ENCODE data around the gene RADIL.

RADIL gene

DNA sequence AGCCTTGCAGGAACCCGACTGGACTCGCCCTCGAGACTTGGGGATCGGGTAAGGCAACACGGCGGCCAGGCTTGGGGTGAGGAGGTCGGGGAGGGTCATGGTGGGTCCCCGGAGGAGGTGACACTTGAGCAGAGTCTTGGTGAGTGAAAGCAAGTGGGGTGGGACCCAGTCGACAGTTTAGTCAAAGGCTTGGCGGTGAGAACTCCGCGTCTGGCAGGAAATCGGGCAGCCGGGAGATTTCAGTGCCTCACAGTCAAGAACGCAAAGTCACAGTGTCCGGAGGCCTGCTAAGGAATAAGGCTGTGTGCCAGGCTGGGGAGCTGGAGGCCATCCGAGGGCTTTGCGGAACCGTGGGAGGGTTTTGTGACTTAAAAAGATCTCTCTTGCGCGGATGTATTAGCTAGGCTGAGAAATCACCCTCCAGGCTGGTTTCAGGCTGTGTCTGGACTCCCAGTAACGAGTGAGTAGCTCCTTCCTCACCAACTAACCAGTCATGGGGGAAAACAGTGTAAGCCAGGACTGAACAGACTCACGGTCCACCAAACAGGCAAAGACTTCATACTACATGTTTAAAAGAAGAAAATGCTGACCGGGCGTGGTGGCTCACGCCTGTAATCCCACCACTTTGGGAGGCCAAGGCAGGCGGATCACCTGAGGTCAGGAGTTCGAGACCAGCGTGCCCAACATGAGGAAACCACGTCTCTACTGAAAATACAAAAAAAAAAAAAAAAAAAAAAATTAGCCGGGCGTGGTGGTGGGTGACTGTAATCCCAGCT is 107.5 kb downstream of the RADIL start:
- DNase-seq (ENCODE audit: low spot score in 2 of 2) = peak in 1 of 2 donors; percentile 35
- H3K4me3 Mint-ChIP-seq = peak overlapping the region; percentile 99
- H3K27ac Mint-ChIP-seq = peak overlapping the region; percentile 98
- H3K9me3 Mint-ChIP-seq = no peaks in the 10 kb centered on the region
- H3K4me1 Mint-ChIP-seq = peaks cover 38% of the 10 kb centered on the region
- peak; percentile 65 for ATAC-seq
- H3K36me3 Mint-ChIP-seq = peaks cover 40% of the 10 kb centered on the region

DNA sequence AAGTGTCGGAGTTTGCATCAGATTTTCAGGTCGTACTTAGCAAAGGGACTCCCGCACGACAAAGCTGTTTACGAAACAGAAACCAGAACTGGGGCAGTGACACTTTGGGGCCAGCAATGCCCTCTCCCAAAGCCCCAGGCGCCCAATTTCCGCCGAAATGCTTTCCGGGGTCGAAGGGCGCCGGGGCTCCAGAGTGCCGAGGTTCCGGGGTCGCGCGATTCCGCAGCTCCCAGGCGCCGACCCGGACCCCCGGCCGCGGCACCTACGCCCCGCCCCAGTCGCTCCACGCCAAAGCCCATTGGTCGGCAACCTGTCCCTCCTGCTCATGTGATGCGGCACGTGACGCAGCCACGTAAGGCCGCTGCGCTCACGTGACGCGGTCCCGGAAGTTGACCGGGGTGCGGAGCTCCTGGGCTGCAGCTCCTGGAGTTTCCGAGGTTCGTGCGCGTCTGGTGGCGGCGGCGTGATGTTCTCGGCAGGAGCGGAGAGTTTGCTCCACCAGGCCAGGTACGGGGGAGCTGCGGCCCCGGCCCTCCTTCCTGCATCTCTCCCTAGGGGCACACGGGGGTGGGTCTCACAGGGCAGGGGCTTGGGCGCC is 108.2 kb downstream of the RADIL start, which contains the start of gene AP5Z1:
Gene AP5Z1, plus strand, starts transcription at position 374 of the 598 bp plus-strand sequence. Its CDS starts 93 bp downstream, at position 467.
- DNase-seq (ENCODE audit: low spot score in 2 of 2) (peak; percentile 86 to 95), ATAC-seq (peak; percentile 92)
- Mint-ChIP-seq H3K36me3 (peaks cover 33% of the 10 kb centered on the region), H3K4me3 (peak within 1 kb of the TSS; percentile 99), H3K27ac (peak within 1 kb of the TSS; percentile 98), H3K4me1 (peaks cover 38% of the 10 kb centered on the region), H3K9me3 (no peaks in the 10 kb centered on the region)

DNA sequence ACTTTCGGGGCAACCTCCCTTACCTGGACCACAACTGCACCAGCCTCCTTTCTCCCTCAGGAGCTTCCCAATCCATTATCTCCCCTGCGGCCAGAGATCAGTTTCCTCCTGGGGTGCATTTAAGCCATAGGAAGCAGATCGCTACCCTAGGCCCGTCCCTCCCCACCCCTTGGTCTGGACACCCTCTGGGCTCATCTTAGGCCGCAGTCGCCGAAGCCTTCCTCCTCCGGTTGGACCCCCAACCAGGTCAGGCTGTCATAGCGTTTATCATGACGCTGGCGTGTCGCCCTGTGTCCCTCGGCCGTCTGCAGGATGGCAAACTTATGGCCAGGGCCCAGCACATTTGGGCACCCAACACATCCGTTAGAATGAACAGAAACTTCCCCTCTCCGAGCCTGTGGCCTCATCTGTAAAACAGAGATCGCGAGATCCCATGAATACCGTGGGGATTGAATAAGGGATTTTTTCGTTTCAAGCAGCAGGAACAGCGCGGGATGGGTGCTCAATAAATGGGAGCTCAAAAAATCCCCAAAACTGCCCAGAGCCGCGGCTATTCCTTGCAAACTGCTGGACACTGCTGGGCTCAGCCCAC is 108.8 kb downstream of the RADIL start:
- Mint-ChIP-seq H3K4me3 (peak overlapping the region; percentile 99), H3K27ac (peak overlapping the region; percentile 98), H3K9me3 (no peaks in the 10 kb centered on the region), H3K36me3 (peaks cover 27% of the 10 kb centered on the region), H3K4me1 (peaks cover 38% of the 10 kb centered on the region)
- peak; percentile 42 for ATAC-seq
- DNase-seq (ENCODE audit: low spot score in 2 of 2) = no peak

- no peak for ATAC-seq
Observed at GRCh38 chr7:4774007-4774406, 109.5 kb downstream of the RADIL start.

GRCh38 chr7:4772306-4772705 is 111.2 kb downstream of the RADIL start:
- ATAC-seq (no peak), DNase-seq (ENCODE audit: low spot score in 2 of 2) (no peak)
- no peak overlapping the region for H3K27ac Mint-ChIP-seq
- H3K4me3 Mint-ChIP-seq = no peak overlapping the region
- peaks cover 28% of the 10 kb centered on the region for H3K4me1 Mint-ChIP-seq
- H3K36me3 Mint-ChIP-seq = peaks cover 13% of the 10 kb centered on the region
- H3K9me3 Mint-ChIP-seq = no peaks in the 10 kb centered on the region

More at GRCh38 chr7:4774007-4774406, 109.5 kb downstream of the RADIL start:
- peaks cover 20% of the 10 kb centered on the region for H3K36me3 Mint-ChIP-seq
- H3K4me1 Mint-ChIP-seq = peaks cover 38% of the 10 kb centered on the region
- DNase-seq (ENCODE audit: low spot score in 2 of 2) = no peak
- peak overlapping the region; percentile 99 for H3K4me3 Mint-ChIP-seq
- no peaks in the 10 kb centered on the region for H3K9me3 Mint-ChIP-seq
- H3K27ac Mint-ChIP-seq = peak overlapping the region; percentile 98

- H3K9me3 Mint-ChIP-seq = no peaks in the 10 kb centered on the region
- peaks cover 23% of the 10 kb centered on the region for H3K4me1 Mint-ChIP-seq
- peaks cover 13% of the 10 kb centered on the region for H3K36me3 Mint-ChIP-seq
Observed at GRCh38 chr7:4771737-4772136, 111.8 kb downstream of the RADIL start.

DNA sequence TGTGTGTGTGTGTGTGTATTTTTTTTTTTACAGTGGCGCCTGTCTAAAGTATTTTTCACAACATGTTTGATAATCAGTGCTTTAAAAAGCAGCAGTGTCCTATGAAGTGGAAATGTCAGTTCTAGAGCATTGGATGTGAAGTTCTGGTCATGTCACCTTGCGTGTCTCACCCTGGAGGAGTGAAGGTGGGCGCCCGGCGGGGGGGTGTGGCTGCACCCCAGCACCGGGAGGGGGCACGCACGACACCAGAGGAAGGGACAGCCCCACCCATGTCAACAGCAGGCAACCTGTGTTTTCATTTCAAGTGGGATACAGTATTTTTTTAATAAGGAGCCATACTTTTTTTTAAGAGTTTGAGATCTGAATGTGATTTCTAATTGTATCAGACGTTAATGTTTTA is 112.6 kb downstream of the RADIL start:
- H3K4me3 Mint-ChIP-seq = no peak overlapping the region
- H3K27ac Mint-ChIP-seq = peak overlapping the region; percentile 34
- ATAC-seq = no peak
- peaks cover 16% of the 10 kb centered on the region for H3K4me1 Mint-ChIP-seq
- DNase-seq (ENCODE audit: low spot score in 2 of 2) = no peak
- H3K36me3 Mint-ChIP-seq = peaks cover 18% of the 10 kb centered on the region
- H3K9me3 Mint-ChIP-seq = no peaks in the 10 kb centered on the region

More at GRCh38 chr7:4771737-4772136, 111.8 kb downstream of the RADIL start:
- DNase-seq (ENCODE audit: low spot score in 2 of 2) = no peak
- no peak for ATAC-seq
- no peak overlapping the region for H3K27ac Mint-ChIP-seq
- H3K4me3 Mint-ChIP-seq = no peak overlapping the region

DNA sequence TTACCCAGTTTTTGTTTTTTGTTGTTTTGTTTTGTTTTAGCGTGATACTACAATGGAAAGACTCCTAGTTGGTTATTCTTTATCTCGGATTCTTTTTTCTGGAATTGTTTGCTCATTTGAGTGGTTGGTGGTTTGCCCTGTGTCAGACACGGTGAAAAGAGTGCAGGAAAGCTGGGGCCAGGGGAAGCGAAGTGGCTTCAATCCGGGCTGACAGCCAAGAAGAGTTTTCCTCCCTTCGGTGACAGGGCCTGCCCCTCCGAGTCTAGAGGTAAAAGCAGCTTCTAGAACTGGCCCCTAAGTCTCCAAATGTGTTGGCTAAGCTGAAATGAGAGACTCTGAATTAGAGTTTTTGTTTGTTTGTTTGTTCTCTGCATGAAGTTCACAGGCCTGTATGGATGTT is 113.8 kb downstream of the RADIL start:
- Mint-ChIP-seq H3K27ac (peak overlapping the region; percentile 34), H3K9me3 (no peaks in the 10 kb centered on the region), H3K36me3 (peaks cover 12% of the 10 kb centered on the region), H3K4me3 (no peak overlapping the region), H3K4me1 (peaks cover 9% of the 10 kb centered on the region)
- no peak for ATAC-seq
- DNase-seq (ENCODE audit: low spot score in 2 of 2) = no peak

DNA sequence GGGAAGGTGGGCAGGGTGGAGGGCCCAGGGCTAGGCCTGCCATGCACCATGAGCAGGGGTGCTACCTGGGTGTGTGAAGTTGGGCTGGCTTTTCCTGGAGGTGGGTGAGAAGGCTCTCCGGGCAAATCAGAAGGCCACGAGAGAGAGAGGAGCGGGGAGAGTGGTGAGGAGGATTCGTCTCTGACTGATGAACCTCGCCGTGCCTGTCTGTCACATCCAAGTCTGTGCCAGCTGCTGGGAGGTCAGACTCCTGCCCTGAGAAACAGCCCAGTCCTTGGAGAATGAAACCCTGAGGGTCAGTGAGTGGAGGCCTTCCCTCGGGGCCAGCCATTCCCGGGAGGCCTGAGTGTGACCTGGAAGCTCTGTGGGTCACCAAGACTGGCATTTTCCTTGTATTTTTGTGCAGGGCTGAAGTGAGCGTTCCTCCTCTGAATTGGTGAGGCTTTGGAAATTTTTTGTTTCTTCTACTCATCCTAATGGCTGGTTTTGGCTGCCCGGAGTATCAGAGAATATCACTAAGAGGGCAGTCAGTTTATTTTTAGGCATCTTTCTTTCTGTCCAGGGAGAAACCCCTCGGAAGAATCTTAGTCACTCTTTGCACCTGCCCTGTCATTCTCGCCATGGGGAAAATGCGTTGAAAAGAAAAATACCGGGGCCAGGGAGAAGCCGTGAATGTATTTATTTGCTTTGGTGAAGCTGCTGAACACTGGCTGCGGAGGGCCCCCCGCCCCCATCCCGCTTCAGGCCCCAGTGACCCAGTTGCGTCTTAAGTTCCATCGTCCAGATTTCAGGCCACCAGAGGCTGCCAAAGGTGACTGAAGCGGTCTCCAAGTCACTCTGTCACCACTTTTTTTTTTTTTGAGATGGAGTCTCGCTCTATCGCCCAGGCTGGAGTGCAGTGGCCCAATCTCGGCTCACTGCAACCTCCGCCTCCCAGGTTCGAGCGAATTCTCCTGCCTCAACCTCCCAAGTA is 114.6 kb downstream of the RADIL start:
- no peak for DNase-seq (ENCODE audit: low spot score in 2 of 2)
- no peak for ATAC-seq
- Mint-ChIP-seq H3K36me3 (peaks cover 19% of the 10 kb centered on the region), H3K9me3 (no peaks in the 10 kb centered on the region), H3K27ac (peak overlapping the region; percentile 12), H3K4me1 (peaks cover under 1% of the 10 kb centered on the region), H3K4me3 (no peak overlapping the region)

DNA sequence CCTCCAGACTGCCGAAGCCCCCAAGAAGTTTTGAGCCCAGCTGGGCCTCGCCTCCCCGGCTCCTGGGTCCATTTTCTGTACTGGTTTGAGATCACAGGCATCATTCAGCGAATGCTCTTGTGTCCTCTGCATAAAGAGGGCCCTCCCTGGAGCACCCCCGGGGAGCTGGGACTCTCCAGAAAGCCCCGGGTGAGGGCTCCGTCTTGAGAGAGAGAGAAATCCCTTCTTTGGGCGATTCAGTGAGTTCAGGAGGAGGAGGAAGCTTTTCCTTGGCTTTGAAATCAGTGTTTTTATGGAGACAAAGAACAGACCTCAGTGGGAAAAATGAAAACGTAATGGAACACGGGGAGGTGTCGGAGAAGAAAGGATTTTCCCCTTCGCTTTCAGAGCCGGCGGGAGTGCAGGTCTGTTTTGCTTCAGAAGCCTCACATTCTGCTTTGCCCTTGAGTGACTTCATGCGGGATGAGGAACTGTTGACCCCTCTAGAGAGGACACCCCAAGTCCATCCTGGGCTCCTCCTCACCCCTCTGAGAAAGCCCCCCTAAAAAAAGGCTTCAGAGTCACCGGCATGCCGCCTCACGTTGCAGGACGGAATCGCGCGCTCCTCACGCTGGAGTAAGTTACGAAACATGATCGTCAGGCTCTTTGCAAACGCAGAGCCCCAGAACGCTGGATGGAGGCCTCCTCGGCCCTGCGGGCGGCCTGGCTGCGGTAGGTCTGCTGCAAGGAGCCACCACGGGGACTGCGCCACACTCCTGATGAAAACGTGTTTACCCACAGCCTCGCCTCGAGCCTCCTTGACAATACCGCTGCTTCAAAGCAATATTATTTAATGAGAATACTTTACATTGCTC is 116.6 kb downstream of the RADIL start:
- H3K9me3 Mint-ChIP-seq = no peaks in the 10 kb centered on the region
- no peaks in the 10 kb centered on the region for H3K4me1 Mint-ChIP-seq
- ATAC-seq = no peak
- H3K36me3 Mint-ChIP-seq = peaks cover 36% of the 10 kb centered on the region
- no peak overlapping the region for H3K4me3 Mint-ChIP-seq
- no peak for DNase-seq (ENCODE audit: low spot score in 2 of 2)
- H3K27ac Mint-ChIP-seq = no peak overlapping the region

DNA sequence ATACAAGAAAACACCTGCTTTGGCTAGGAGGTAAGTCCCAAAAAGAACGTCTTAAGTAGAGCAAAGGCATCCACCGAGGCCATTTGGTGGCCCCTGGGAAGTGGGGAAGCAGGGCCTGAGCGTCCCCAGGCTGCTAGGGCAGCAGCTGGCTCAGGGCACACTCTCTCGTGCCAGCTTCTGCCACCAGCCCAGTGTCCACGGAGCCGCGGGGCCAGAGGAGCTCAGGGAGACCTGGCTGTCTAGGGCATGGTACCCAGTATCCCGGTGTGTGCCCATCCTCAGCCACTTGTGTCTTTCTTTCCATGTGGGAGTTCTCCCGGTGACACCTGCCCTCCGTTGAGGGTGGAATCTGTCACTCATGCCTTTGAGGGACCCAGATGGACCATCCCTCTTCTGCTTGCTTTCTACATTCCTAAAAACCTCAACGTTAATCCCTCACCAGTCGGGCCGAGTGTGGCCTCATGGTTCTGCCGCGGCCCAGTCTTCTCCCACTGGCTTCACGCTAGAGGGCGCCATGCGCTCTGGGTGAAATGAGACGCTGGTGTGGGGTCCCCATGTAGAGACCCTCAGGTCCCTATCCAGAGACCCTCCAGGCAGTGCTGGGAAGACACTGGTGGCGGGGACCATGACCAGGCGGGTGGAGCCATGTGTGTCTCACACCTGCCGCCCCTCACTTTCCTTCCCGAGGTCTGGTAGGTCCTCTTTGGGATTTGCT is 117.6 kb downstream of the RADIL start:
- H3K36me3 Mint-ChIP-seq = peaks cover 43% of the 10 kb centered on the region
- H3K4me3 Mint-ChIP-seq = no peak overlapping the region
- ATAC-seq = no peak
- H3K9me3 Mint-ChIP-seq = no peaks in the 10 kb centered on the region
- no peaks in the 10 kb centered on the region for H3K4me1 Mint-ChIP-seq
- H3K27ac Mint-ChIP-seq = no peak overlapping the region
- no peak for DNase-seq (ENCODE audit: low spot score in 2 of 2)

GRCh38 chr7:4764402-4765007 is 119.0 kb downstream of the RADIL start:
- ATAC-seq (no peak), DNase-seq (ENCODE audit: low spot score in 2 of 2) (no peak)
- no peaks in the 10 kb centered on the region for H3K4me1 Mint-ChIP-seq
- H3K36me3 Mint-ChIP-seq = peaks cover 57% of the 10 kb centered on the region
- H3K9me3 Mint-ChIP-seq = no peaks in the 10 kb centered on the region
- H3K4me3 Mint-ChIP-seq = no peak overlapping the region
- H3K27ac Mint-ChIP-seq = peak overlapping the region; percentile 45

DNA sequence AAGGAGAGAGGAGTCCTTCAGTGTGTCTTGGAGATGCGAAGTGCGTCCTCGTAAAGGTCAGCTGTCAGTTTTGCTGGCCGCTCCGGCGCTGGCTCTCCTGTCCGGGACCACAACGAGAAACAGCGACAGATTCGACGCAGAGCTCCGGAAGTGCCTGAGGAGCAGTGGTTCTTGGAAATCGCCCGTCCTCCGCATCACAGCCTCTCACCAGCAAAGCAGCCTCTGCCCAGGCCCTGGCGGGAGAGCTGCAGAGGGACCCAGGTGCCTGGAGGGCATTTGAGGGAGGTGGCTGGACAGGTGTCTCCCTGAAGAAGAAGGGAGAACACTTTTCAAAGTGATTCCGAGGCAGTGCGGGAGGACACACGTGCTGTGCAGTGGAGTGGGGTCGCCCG is 119.7 kb downstream of the RADIL start:
- ATAC-seq = no peak
- no peak for DNase-seq (ENCODE audit: low spot score in 2 of 2)
- Mint-ChIP-seq H3K36me3 (peaks cover 59% of the 10 kb centered on the region), H3K4me1 (no peaks in the 10 kb centered on the region), H3K9me3 (no peaks in the 10 kb centered on the region), H3K27ac (peak overlapping the region; percentile 23), H3K4me3 (no peak overlapping the region)
